K562 (cell line): ENCODE measurements around the gene BOD1L2. TPM values are rescaled to one million over a fixed set of nuclear protein-coding genes. Genes with fewer than 3 reads are reported as not detected.

ENCODE experiments used
- polyA plus RNA-seq, 8 experiments: library from polyadenylated mRNA; depleted of rRNA in 4 of 8; stranded (reverse) in 5 of 8; unstranded in 3 of 8; fragments of >200 nt; fragmentation: Nextera tagmentation in 2 of 8; fragmentation: Illumina TruSeq in 1 of 8; extraction: Ambion mirVana in 2 of 8; extraction: Trizol in 1 of 8; gene quantifications; 2 replicates each; pipeline versions ENCODE4 v1.2.1 to v1.2.3, GENCODE V29; 2011 to 2014; ENCODE audit warnings: inconsistent platforms in 1 of 8, missing spikeins in 1 of 8
- total RNA-seq, 7 experiments: library from RNA; depleted of rRNA in 6 of 7; stranded (reverse); fragments of >200 nt in 6 of 7; fragmentation: Illumina TruSeq in 2 of 7; extraction: Trizol in 2 of 7; gene quantifications; 2 replicates each; pipeline versions ENCODE4 v1.2.1 to v1.2.3, GENCODE V29; 2011 to 2021; ENCODE audit warnings: low replicate concordance in 1 of 7
- TF ChIP-seq, protein P1 (sequence below): fragments of 450-650 bp; IDR thresholded peaks from 2 replicates; pipeline ENCODE4 v1.6.1; 2016; ENCODE audit warnings: mild to moderate bottlenecking, moderate library complexity
- TF ChIP-seq, protein P2 (sequence below), 2 experiments: fragments of 450-650 bp in 1 of 2; sonication (generic) in 1 of 2; formaldehyde crosslinking in 1 of 2; IDR thresholded peaks; 2 replicates each; pipeline versions ENCODE4 v1.7.1 to v1.9.0; 2016 to 2022; ENCODE audit warnings: inconsistent platforms in 1 of 2, mild to moderate bottlenecking in 1 of 2, missing genetic modification reagents in 1 of 2
- TF ChIP-seq, protein P3 (sequence below): IDR thresholded peaks from 2 replicates; pipeline ENCODE4 v1.6.1; 2014; ENCODE audit warnings: antibody characterized with exemption

Gene BOD1L2
- total and polyA plus RNA-seq, 9 of the 15 experiments (the other 6 are each of a cell fraction or from before 2014, with no cell fraction given): 0.03 TPM; not detected in 8

DNA sequence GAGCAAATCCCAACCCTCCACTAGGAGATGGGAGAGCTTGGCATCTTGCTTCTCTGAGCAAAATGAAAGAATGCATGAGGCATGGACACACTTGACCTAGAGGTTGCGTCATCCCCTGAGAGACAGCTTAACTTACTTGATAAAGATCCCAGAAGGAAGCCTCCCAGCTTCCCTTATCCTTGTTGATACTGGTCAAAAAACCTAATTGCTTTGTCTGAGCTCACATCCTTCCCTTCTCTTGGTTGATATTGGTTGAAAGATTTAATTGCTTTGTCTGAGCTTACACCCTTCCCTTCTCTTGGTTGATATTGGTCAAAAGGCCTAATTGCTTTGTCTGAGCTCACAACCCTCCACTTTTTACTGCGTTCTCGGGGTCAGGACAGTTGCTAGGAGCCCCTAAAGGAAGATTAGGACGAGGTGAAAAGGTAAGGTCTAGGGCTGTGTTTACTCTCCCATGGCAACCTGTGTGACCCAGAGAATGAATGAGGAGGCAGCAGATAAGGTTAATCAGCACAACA, 12.2 kb upstream of the BOD1L2 start (continued):
- TF ChIP-seq, protein P1, sequence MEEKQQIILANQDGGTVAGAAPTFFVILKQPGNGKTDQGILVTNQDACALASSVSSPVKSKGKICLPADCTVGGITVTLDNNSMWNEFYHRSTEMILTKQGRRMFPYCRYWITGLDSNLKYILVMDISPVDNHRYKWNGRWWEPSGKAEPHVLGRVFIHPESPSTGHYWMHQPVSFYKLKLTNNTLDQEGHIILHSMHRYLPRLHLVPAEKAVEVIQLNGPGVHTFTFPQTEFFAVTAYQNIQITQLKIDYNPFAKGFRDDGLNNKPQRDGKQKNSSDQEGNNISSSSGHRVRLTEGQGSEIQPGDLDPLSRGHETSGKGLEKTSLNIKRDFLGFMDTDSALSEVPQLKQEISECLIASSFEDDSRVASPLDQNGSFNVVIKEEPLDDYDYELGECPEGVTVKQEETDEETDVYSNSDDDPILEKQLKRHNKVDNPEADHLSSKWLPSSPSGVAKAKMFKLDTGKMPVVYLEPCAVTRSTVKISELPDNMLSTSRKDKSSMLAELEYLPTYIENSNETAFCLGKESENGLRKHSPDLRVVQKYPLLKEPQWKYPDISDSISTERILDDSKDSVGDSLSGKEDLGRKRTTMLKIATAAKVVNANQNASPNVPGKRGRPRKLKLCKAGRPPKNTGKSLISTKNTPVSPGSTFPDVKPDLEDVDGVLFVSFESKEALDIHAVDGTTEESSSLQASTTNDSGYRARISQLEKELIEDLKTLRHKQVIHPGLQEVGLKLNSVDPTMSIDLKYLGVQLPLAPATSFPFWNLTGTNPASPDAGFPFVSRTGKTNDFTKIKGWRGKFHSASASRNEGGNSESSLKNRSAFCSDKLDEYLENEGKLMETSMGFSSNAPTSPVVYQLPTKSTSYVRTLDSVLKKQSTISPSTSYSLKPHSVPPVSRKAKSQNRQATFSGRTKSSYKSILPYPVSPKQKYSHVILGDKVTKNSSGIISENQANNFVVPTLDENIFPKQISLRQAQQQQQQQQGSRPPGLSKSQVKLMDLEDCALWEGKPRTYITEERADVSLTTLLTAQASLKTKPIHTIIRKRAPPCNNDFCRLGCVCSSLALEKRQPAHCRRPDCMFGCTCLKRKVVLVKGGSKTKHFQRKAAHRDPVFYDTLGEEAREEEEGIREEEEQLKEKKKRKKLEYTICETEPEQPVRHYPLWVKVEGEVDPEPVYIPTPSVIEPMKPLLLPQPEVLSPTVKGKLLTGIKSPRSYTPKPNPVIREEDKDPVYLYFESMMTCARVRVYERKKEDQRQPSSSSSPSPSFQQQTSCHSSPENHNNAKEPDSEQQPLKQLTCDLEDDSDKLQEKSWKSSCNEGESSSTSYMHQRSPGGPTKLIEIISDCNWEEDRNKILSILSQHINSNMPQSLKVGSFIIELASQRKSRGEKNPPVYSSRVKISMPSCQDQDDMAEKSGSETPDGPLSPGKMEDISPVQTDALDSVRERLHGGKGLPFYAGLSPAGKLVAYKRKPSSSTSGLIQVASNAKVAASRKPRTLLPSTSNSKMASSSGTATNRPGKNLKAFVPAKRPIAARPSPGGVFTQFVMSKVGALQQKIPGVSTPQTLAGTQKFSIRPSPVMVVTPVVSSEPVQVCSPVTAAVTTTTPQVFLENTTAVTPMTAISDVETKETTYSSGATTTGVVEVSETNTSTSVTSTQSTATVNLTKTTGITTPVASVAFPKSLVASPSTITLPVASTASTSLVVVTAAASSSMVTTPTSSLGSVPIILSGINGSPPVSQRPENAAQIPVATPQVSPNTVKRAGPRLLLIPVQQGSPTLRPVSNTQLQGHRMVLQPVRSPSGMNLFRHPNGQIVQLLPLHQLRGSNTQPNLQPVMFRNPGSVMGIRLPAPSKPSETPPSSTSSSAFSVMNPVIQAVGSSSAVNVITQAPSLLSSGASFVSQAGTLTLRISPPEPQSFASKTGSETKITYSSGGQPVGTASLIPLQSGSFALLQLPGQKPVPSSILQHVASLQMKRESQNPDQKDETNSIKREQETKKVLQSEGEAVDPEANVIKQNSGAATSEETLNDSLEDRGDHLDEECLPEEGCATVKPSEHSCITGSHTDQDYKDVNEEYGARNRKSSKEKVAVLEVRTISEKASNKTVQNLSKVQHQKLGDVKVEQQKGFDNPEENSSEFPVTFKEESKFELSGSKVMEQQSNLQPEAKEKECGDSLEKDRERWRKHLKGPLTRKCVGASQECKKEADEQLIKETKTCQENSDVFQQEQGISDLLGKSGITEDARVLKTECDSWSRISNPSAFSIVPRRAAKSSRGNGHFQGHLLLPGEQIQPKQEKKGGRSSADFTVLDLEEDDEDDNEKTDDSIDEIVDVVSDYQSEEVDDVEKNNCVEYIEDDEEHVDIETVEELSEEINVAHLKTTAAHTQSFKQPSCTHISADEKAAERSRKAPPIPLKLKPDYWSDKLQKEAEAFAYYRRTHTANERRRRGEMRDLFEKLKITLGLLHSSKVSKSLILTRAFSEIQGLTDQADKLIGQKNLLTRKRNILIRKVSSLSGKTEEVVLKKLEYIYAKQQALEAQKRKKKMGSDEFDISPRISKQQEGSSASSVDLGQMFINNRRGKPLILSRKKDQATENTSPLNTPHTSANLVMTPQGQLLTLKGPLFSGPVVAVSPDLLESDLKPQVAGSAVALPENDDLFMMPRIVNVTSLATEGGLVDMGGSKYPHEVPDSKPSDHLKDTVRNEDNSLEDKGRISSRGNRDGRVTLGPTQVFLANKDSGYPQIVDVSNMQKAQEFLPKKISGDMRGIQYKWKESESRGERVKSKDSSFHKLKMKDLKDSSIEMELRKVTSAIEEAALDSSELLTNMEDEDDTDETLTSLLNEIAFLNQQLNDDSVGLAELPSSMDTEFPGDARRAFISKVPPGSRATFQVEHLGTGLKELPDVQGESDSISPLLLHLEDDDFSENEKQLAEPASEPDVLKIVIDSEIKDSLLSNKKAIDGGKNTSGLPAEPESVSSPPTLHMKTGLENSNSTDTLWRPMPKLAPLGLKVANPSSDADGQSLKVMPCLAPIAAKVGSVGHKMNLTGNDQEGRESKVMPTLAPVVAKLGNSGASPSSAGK: no peak; the same call in 1 of the 2 replicates
- TF ChIP-seq, protein P2, sequence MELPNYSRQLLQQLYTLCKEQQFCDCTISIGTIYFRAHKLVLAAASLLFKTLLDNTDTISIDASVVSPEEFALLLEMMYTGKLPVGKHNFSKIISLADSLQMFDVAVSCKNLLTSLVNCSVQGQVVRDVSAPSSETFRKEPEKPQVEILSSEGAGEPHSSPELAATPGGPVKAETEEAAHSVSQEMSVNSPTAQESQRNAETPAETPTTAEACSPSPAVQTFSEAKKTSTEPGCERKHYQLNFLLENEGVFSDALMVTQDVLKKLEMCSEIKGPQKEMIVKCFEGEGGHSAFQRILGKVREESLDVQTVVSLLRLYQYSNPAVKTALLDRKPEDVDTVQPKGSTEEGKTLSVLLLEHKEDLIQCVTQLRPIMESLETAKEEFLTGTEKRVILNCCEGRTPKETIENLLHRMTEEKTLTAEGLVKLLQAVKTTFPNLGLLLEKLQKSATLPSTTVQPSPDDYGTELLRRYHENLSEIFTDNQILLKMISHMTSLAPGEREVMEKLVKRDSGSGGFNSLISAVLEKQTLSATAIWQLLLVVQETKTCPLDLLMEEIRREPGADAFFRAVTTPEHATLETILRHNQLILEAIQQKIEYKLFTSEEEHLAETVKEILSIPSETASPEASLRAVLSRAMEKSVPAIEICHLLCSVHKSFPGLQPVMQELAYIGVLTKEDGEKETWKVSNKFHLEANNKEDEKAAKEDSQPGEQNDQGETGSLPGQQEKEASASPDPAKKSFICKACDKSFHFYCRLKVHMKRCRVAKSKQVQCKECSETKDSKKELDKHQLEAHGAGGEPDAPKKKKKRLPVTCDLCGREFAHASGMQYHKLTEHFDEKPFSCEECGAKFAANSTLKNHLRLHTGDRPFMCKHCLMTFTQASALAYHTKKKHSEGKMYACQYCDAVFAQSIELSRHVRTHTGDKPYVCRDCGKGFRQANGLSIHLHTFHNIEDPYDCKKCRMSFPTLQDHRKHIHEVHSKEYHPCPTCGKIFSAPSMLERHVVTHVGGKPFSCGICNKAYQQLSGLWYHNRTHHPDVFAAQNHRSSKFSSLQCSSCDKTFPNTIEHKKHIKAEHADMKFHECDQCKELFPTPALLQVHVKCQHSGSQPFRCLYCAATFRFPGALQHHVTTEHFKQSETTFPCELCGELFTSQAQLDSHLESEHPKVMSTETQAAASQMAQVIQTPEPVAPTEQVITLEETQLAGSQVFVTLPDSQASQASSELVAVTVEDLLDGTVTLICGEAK (IDR thresholded peaks at IDR 0.05): no peak
- TF ChIP-seq, protein P2 (CRISPR knock-in tag; IDR thresholded peaks at IDR 0.05): no peak
- TF ChIP-seq, protein P3, sequence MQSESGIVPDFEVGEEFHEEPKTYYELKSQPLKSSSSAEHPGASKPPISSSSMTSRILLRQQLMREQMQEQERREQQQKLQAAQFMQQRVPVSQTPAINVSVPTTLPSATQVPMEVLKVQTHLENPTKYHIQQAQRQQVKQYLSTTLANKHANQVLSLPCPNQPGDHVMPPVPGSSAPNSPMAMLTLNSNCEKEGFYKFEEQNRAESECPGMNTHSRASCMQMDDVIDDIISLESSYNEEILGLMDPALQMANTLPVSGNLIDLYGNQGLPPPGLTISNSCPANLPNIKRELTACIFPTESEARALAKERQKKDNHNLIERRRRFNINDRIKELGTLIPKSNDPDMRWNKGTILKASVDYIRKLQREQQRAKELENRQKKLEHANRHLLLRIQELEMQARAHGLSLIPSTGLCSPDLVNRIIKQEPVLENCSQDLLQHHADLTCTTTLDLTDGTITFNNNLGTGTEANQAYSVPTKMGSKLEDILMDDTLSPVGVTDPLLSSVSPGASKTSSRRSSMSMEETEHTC: no peak
